T-helper 1 cell (primary cell): ENCODE results near the gene MSI2.

ENCODE experiments used
- DNase-seq, 5 donors: peaks; one replicate each; pipeline ENCODE4 v3.0.0-alpha.2; 2012 to 2020

MSI2 gene

DNA sequence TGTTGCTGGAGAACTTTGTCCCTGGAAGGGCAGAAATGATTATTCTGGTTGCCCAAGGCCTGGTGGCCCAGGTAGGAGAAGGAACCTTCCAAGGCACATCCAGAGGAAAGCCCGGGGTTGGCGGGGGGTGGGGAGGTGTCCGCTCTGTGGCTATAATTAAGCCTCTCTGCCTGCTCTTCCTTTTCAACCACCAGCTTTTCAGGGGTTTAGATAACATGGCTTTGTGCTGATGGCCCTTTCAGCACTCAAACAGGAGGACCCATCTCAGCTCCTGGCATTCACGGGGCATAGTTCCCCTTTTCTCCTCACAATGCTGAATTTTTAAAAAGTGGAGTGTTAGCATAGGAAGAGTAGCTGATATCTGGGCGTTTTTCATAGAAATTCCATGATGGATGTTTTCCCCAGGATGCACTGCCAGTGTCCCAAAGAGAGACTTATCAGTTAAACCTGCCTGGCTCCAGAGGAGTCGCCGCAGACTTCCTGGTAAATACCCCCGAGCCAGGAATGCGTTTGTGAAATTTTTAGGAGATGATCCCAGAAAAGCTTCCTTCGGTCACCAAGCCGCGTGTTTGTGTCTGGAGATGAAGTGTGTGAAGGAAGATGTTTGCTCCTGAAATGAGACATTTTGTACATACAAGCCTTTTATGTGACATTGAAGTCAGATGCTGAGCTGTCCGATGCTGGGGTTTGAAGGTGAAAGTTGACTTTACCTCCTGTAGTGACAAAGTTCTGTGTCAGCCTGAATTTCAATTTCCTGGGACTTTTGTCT lies 188.5 kb downstream of the MSI2 start:
- DNase-seq = no peak

DNA sequence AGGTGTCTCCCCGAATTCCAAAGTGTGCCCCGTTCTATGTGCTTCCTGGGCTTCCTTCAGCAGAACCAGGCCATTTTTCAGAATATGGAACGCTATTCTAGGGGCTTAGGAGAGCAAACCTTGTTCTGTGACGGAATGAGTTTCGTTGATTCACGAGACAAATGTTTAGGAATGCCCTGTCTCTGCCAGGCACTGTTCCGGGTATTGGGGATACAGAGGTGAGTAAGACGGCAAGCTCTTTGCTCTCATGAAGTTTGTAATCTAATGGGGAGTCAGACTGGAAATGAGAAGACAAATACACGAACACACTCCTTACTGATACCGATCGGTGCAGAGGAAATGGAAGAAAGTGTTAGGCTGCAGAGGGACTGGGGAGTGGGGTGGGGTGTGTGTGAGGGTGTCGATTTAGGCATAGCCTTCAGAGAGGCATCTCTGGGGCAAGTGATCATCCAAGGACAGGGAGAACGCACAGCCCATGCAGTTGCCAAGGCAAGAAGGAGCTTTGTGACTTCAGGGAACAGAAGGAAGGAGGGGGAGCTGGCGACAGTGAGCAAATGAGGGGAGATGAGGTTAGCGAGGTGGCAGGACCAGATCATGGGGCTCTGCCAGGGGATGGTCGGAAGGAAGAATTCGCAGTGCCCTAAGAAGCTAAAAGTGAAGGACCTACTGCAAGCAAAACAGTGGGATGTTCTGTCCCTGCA lies 189.6 kb downstream of the MSI2 start:
- no peak for DNase-seq

DNA sequence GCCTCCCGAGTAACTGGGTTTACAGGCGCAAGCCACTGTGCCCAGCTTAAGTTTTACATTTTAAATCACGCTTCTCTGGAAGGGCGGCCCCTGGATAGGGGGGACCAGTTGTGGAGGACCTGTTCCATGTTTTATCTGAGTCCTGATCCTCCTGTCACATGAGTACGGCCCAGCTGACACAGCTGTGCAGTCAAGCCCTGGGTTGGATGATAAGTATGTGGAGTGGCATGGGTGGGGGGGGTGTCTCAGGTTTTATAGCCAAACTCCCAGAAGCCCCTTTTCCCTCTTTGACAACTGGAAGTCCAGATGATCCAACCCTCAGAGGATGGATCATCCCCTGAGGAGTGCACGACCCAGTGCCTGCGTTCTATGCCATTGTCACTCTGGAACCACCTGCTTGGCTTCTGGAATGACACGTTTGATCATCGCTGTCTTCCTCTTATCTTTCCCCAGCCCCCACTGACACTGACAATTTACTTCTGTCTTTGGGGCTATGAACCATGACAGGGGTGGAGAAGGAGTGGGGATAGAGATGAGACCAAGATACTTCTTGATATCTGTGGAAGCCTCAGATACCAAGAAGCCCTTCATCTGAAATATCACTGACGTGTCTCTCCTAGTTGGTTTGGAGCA lies 191.2 kb downstream of the MSI2 start:
- no peak for DNase-seq

- DNase-seq = no peak
Measured at GRCh38 chr17:57447990-57448758, 191.9 kb downstream of the MSI2 start.

DNA sequence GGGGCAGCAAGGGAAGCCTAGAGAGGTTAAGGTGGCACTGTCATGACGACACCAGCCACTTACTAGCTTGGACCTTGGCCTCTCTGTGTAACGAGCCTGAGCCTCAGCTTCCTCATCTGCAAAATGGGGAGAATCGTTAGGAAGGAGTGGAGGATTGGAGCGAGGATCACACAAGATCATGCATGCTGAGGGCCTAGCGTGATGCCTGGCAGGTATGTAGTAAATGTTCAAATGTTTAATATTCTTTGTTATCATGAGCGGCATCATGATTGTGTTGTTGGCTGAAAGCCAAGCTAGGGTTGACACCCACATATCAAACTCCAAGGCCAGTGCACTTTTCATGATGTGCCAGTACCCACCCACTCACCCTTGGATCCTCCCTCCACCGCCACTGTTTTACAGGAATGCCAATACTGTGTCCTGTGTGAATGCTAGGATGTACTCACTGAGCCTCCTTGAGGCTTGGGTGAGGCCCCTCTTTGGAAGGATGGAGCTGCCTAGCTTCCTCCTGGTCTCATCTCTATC lies 192.5 kb downstream of the MSI2 start:
- no peak for DNase-seq

GRCh38 chr17:57451191-57451590 lies 194.9 kb downstream of the MSI2 start:
- DNase-seq = peak in 1 of 5 donors; percentile 54

GRCh38 chr17:57451643-57452042 lies 195.3 kb downstream of the MSI2 start:
- no peak for DNase-seq

DNA sequence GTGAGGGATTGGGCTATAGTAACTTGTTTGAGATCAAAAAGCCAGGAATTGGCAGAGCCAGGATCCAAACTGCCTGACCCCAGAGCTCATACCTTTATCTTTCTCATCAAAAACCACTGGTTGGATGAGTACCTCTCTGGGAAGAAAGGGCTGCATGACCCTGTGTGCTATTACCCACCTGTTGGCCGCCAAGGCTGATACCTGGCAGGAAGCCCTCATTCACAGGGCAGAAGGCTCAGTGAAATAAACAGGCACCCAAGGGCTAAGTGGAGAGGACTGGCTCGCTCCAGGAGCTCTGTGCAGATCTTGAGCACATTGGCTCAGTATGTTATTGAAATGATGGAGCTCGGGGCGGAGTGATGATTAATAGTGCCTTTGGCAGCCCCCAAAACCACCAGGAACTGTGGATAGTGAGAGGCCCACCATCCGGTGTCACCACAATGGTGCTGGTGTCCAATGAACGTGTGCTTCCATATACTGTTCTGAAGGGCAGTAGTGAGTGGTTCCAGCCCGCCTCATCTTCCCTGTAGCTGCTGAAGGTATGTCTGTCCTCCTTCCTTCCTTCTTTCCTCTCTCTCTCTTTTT lies 197.6 kb downstream of the MSI2 start:
- DNase-seq = no peak

DNA sequence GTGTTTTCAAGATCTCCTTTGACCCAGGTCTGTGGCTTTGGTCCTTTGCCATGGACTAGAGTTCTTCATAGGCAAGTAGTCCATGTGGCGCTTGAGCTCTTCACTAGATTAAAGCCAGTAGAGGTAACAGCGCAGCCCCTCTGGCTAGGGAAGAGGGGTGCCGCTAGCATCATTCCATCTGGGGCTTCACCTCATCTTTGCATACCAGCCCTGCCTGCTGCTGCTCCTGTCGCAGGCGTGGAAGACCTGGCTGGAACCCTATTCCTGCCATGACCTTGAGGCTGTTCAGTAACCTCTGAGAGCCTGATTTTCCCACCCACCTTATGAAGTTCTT lies 198.4 kb downstream of the MSI2 start:
- no peak for DNase-seq

DNA sequence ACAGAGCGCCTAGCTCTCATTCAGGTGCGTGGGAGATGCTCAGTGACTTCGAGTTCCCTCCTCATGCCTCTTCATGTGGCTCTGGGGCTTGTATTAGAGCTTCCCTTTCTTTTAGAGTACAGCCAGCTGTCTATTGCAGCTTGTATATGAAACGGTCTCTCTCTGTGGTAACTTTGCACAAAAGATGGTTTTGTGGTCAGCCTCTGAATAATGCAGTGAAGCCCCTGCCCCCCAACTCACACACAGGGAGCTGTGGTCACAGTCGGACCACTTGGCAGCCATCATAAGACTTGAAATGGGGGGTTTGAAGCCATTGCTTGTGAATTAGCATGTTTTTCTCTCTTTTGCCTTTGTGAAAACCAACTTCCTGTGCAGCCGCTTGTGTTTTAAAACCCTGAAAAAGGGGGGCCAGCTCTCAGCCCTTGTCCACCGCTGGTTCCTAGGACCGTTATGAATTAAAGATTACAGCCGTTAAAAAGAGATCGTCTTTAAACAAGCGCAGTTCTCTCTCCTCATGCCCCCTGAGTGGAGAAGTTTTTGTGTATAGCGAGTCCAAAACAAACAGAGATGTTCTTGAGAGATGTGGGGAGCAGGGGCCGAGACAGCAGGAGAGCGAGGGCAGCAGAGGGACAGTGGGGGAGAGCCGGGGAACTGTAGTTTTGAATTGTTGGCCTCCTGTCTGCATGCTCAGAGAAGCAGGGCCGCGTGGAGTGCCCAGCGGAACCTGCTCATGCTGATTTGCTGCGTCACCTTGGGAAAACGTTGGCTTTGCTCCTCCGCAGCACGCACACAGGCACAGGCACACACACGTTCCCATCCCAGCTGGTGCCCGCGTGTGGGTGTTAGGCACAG lies 199.0 kb downstream of the MSI2 start:
- DNase-seq = peak in 1 of 5 donors; percentile 63

DNA sequence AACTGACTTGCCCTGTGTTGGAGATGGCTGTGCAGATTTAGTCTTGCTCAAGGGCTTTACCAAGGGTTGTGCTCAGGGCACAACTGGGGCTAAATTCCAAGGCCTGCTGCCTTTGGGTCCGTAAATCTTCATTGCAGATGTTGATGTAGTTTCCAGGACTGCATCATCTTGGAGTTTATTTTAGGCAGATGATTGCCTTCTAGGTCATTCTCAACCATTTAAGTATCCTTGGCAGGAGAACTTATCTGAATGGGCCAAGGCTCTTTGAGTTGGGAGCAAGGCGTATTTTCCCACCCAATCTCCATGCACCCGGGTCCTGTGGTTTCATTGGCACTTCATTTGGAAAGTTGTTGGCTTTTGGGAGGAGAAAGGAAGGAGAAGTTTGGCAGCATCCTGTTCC lies 200.3 kb downstream of the MSI2 start:
- DNase-seq = no peak

- no peak for DNase-seq
Measured at GRCh38 chr17:57457188-57457587, 200.9 kb downstream of the MSI2 start.

DNA sequence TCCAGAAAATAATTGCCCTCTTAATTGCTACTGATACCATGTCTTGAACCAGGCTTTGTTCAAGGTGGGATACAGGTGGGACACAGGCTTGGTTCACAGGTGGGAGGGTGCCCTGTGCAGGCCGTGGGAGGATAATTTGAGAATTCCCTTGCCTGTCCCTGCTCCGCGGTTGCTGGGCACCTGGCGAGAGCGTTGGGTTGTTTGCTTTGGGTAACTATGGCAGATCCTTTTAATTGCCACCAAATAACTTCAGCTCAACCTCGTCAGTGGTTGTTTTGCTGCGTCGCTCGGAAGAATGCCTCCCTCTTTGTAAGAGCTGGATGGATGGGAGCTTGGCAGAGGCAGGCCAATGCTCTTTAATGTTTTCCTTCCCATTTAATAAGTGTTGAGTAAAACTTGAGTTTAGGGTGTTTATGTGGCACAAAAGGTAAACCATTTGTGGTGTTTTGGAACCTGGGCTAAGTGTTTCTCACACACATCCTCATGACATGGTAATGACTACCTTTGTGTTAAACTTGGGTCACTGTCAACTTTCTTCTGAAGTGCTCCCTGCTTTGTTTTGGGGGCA lies 202.5 kb downstream of the MSI2 start:
- DNase-seq = no peak

- peak in 1 of 5 donors; percentile 53 for DNase-seq
Measured at GRCh38 chr17:57459286-57459915, 203.1 kb downstream of the MSI2 start.

DNA sequence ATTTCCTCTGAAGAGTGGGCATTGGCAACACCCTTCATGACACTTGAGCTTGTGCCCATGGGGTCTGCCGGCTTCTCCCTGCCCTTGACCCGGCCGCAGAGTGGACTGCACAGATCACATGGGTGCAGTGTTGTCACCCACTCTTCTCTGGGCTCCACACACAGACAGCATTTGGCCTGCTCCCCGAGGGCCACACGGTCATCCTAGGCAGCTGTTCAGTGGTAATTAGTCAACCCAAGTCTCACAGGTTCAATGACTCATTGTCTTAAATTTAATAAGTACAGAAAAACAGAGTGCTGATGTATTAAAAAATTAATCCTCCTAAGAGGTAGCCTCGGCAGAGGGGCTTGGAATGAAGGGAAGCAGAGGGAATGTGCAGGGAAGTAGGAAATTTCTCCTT lies 204.8 kb downstream of the MSI2 start:
- peak in 1 of 5 donors; percentile 51 for DNase-seq

DNA sequence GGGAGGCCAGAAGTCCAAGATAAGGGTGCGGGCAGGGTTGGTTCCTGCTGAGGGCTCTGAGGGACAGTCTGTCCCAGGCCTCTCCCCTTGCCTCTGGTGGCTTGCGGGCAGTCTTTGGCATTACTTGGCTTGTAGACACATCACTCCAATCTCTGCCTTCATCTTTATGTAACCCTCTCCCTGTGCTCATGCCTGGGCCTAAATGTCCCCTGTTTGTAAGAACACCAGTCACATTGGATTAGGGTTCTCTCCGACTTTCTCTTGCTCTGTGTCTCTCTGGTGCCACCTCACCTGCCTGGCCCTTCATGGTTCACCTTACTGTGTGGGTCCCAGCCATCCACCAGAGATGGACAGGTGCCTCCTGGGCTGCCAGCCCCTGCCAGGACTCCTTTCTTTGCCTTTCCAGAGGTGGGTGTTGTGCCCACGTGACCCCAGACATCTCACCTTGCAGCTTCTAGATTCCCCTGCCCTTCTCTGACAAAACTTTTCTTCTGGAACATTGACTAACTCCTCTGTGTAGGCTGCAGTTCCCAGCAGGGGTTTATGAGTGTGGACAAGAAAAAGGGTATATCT lies 205.8 kb downstream of the MSI2 start:
- no peak for DNase-seq

DNA sequence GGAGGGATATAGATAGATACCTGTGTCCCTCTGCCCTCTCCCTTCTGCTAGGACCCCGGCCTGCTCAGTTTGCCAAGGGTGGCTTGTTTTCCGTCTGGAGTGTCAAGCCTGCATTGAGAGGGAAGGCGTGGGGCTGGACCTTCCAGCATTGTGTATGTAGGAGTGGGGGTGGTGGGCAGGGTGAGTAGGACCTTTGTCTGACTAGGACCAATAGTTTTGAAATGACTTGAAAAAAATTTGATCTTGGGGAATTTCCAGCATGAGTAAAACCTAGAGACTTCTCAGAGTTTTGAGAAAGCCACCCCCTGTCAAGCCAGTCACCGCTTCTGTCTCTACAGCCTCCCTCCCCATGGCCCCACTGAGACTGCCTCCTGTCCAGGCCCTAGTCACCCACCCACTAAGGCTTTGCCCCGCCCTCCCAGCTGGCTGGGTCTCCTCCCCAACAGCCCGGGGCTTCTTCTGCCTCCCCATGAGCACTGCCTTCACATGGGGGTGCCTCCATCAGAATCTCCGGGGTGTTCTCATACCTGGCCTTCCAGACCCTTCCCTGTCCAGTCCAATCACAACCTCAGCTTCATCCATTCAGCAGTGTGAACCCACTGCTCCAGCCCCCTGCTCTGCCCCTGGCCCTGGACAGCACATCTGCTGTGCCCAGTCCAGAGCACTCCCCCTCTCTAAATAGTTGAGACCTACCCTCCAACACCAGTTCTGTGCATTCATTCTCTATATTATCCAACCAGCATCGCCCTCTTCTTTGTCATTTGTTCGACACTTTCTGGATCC lies 207.0 kb downstream of the MSI2 start:
- DNase-seq = peak in 1 of 5 donors; percentile 90

GRCh38 chr17:57464191-57464864 lies 208.0 kb downstream of the MSI2 start:
- DNase-seq = no peak

GRCh38 chr17:57465610-57466009 lies 209.3 kb downstream of the MSI2 start:
- DNase-seq = no peak
